ENCODE data around the gene FRMD4A.

Gene FRMD4A

GRCh38 chr10:14340051-14340744, 9.5 kb upstream of the FRMD4A start:
- no peak for DNase-seq

- no peak for DNase-seq
Measured at GRCh38 chr10:14336736-14337135, 6.0 kb upstream of the FRMD4A start.

- no peak for DNase-seq
Measured at GRCh38 chr10:14334771-14335170, 4.0 kb upstream of the FRMD4A start.

GRCh38 chr10:14333606-14334005, 2.9 kb upstream of the FRMD4A start:
- no peak for DNase-seq

- DNase-seq: no peak
Measured at GRCh38 chr10:14332903-14333302, 2.2 kb upstream of the FRMD4A start.

- no peak for DNase-seq
Measured at GRCh38 chr10:14329746-14330173, 964 bp downstream of the FRMD4A start.

- no peak for DNase-seq
Measured at GRCh38 chr10:14328881-14329672, 1.6 kb downstream of the FRMD4A start.

- DNase-seq: no peak
Measured at GRCh38 chr10:14327527-14327926, 3.2 kb downstream of the FRMD4A start.

- DNase-seq: no peak
Measured at GRCh38 chr10:14326581-14326980, 4.1 kb downstream of the FRMD4A start.

GRCh38 chr10:14325325-14325955, 5.3 kb downstream of the FRMD4A start:
- DNase-seq: peak; percentile 69

GRCh38 chr10:14322526-14323188, 8.1 kb downstream of the FRMD4A start:
- DNase-seq: no peak

GRCh38 chr10:14318007-14318406, 12.7 kb downstream of the FRMD4A start:
- no peak for DNase-seq

GRCh38 chr10:14312014-14312413, 18.7 kb downstream of the FRMD4A start:
- no peak for DNase-seq

- no peak for DNase-seq
Measured at GRCh38 chr10:14311206-14311957, 19.3 kb downstream of the FRMD4A start.

GRCh38 chr10:14309593-14309992, 21.1 kb downstream of the FRMD4A start:
- DNase-seq: no peak

- DNase-seq: no peak
Measured at GRCh38 chr10:14306190-14306589, 24.5 kb downstream of the FRMD4A start.

GRCh38 chr10:14304046-14304445, 26.7 kb downstream of the FRMD4A start:
- DNase-seq: no peak

- no peak for DNase-seq
Measured at GRCh38 chr10:14302035-14302434, 28.7 kb downstream of the FRMD4A start.

GRCh38 chr10:14299556-14299955, 31.2 kb downstream of the FRMD4A start:
- no peak for DNase-seq

GRCh38 chr10:14296065-14296709, 34.5 kb downstream of the FRMD4A start:
- DNase-seq: no peak

GRCh38 chr10:14294347-14295059, 36.2 kb downstream of the FRMD4A start:
- DNase-seq: no peak

All from stimulated activated CD4-positive, alpha-beta T cell treated with anti-CD3 and anti-CD28 coated beads, Interleukin-4, amount 100 ng/mL, for 1 hour (primary cell).